ENCODE measurements around the gene ACADS. TPM values are rescaled to one million over a fixed set of nuclear protein-coding genes. Genes with fewer than 3 reads are reported as not detected.
"Not testable (repeated sequence)": the region's sequence is repeated elsewhere in the genome, so short reads cannot be mapped to it uniquely, and the experiment has no call there.

ACADS gene
- total RNA-seq, 1 donor from 2014 or later = 20.0 TPM

DNA sequence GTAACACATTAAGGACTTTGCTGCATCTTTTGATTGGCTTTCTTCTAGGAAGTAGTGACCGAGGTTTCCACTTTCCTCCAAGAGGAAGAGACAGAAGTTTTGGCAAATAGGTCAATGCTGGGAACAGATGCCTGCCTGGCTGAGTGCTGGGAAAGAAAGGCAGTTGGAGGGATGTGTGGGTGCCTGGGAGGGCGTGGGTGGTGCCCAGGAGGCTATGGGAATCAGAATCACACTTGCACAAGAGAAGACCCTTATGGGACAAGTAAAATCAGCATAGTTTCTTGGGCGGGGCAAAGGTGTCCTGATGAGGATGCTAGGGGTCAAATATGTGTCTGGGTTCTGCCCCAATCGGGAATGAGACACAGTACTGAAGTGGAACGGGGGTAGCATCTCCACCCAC, 906 bp upstream of the ACADS start:
- Histone ChIP-seq H3K27me3 (ENCODE audit: control insufficient read depth, insufficient read depth, low read length) (no peaks in the 10 kb centered on the region), H3K4me3 (ENCODE audit: low read depth, low read length) (no peak overlapping the region), H3K36me3 (ENCODE audit: control insufficient read depth, insufficient read depth, low read length) (peaks cover 5% of the 10 kb centered on the region)
- no peak for DNase-seq (ENCODE audit: low read depth)
- TF ChIP-seq, protein P1, sequence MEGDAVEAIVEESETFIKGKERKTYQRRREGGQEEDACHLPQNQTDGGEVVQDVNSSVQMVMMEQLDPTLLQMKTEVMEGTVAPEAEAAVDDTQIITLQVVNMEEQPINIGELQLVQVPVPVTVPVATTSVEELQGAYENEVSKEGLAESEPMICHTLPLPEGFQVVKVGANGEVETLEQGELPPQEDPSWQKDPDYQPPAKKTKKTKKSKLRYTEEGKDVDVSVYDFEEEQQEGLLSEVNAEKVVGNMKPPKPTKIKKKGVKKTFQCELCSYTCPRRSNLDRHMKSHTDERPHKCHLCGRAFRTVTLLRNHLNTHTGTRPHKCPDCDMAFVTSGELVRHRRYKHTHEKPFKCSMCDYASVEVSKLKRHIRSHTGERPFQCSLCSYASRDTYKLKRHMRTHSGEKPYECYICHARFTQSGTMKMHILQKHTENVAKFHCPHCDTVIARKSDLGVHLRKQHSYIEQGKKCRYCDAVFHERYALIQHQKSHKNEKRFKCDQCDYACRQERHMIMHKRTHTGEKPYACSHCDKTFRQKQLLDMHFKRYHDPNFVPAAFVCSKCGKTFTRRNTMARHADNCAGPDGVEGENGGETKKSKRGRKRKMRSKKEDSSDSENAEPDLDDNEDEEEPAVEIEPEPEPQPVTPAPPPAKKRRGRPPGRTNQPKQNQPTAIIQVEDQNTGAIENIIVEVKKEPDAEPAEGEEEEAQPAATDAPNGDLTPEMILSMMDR (IDR thresholded peaks at IDR 0.05; ENCODE audit: insufficient read depth, low read length, poor library complexity, severe bottlenecking) = no peak

- TF ChIP-seq, protein P1 (IDR thresholded peaks at IDR 0.05; ENCODE audit: insufficient read depth, low read length, poor library complexity, severe bottlenecking) = no peak
- no peaks in the 10 kb centered on the region for H3K27me3 ChIP-seq (ENCODE audit: control insufficient read depth, insufficient read depth, low read length)
- DNase-seq (ENCODE audit: low read depth) = no peak
- peak overlapping the region; percentile 65 for H3K4me3 ChIP-seq (ENCODE audit: low read depth, low read length)
- H3K36me3 ChIP-seq (ENCODE audit: control insufficient read depth, insufficient read depth, low read length) = peaks cover 5% of the 10 kb centered on the region
Observed at GRCh38 chr12:120725151-120725658, 421 bp upstream of the ACADS start.

DNA sequence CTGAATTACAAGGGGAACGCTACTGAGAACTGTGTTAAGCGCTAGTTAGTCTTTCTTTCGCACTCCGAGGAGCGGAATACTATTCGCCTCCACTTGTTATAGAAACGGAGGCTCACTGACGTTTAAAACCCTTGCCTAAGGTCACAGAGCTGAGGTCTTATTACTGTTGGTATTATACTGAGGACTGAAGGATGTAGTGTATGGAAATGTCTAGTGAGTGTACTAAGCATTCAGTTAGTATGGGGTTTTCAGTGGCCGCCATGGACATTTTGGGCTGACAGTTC, 826 bp downstream of the ACADS start:
- Histone ChIP-seq H3K27me3 (ENCODE audit: control insufficient read depth, insufficient read depth, low read length) (no peaks in the 10 kb centered on the region), H3K4me3 (ENCODE audit: low read depth, low read length) (no peak overlapping the region), H3K36me3 (ENCODE audit: control insufficient read depth, insufficient read depth, low read length) (peaks cover 3% of the 10 kb centered on the region)
- no peak for DNase-seq (ENCODE audit: low read depth)
- TF ChIP-seq, protein P1 (IDR thresholded peaks at IDR 0.05; ENCODE audit: insufficient read depth, low read length, poor library complexity, severe bottlenecking) = no peak

- Histone ChIP-seq H3K4me3 (ENCODE audit: low read depth, low read length) (no peak overlapping the region), H3K36me3 (ENCODE audit: control insufficient read depth, insufficient read depth, low read length) (peaks cover 3% of the 10 kb centered on the region), H3K27me3 (ENCODE audit: control insufficient read depth, insufficient read depth, low read length) (no peaks in the 10 kb centered on the region)
- no peak for DNase-seq (ENCODE audit: low read depth)
- TF ChIP-seq, protein P1 (IDR thresholded peaks at IDR 0.05; ENCODE audit: insufficient read depth, low read length, poor library complexity, severe bottlenecking) = no peak
Observed at GRCh38 chr12:120726961-120727360, 1.3 kb downstream of the ACADS start.

DNA sequence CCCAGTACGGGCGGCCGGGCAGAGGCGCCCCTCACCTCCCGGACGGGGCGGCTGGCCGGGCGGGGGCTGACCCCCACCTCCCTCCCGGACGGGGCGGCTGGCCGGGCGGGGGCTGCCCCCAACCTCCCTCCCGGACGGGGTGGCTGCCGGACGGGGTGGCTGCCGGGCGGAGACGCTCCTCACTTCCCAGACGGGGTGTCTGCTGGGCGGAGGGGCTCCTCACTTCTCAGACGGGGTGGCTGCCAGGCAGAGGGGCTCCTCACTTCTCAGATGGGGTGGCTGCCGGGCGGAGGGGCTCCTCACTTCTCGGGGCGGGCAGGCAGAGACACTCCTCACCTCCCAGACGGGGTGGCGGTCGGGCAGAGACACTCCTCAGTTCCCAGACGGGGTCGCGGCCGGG, 6.6 kb downstream of the ACADS start:
- not testable (repeated sequence) for DNase-seq (ENCODE audit: low read depth); H3K4me3 ChIP-seq (ENCODE audit: low read depth, low read length); H3K27me3 ChIP-seq (ENCODE audit: control insufficient read depth, insufficient read depth, low read length); H3K36me3 ChIP-seq (ENCODE audit: control insufficient read depth, insufficient read depth, low read length)

- no peak for DNase-seq (ENCODE audit: low read depth)
- no peaks in the 10 kb centered on the region for H3K27me3 ChIP-seq (ENCODE audit: control insufficient read depth, insufficient read depth, low read length)
- H3K36me3 ChIP-seq (ENCODE audit: control insufficient read depth, insufficient read depth, low read length) = no peaks in the 10 kb centered on the region
Observed at GRCh38 chr12:120733574-120733973, 7.9 kb downstream of the ACADS start.

More at GRCh38 chr12:120733574-120733973, 7.9 kb downstream of the ACADS start:
- H3K4me3 ChIP-seq (ENCODE audit: low read depth, low read length) = no peak overlapping the region
- TF ChIP-seq, protein P1 (IDR thresholded peaks at IDR 0.05; ENCODE audit: insufficient read depth, low read length, poor library complexity, severe bottlenecking) = no peak
